HepG2 (cell line): Measurements from ENCODE around the gene CRIM1. TPM values are rescaled to one million over a fixed set of nuclear protein-coding genes. Genes with fewer than 3 reads are reported as not detected.

Experiments used
- BORCS8-MEF2B ChIP-seq: sonication (generic); formaldehyde crosslinking; IDR thresholded peaks from 2 replicates; pipeline ENCODE4 v1.8.0; 2022; ENCODE audit warnings: mild to moderate bottlenecking, missing genetic modification reagents
- MTA3 ChIP-seq: sonication (generic); formaldehyde crosslinking; IDR thresholded peaks from 2 replicates; pipeline ENCODE4 v1.4.0; 2020; ENCODE audit warnings: missing genetic modification reagents
- SOX5 ChIP-seq: IDR thresholded peaks from 2 replicates; pipeline ENCODE4 v1.6.1; 2016; ENCODE audit warnings: borderline replicate concordance
- TARDBP ChIP-seq: sonication (generic); formaldehyde crosslinking; IDR thresholded peaks from 2 replicates; pipeline ENCODE4 v1.8.0; 2022; ENCODE audit warnings: mild to moderate bottlenecking, missing genetic modification reagents
- TBP ChIP-seq: sonication (generic); formaldehyde crosslinking; IDR thresholded peaks from 2 replicates; pipeline ENCODE4 v1.5.0; 2020; ENCODE audit warnings: missing genetic modification reagents
- TBX2 ChIP-seq: sonication (generic); formaldehyde crosslinking; IDR thresholded peaks from 2 replicates; pipeline ENCODE4 v1.5.0; 2020; ENCODE audit warnings: missing genetic modification reagents, mild to moderate bottlenecking, borderline replicate concordance
- ZBTB38 ChIP-seq: sonication (generic); formaldehyde crosslinking; IDR thresholded peaks from 2 replicates; pipeline ENCODE4 v1.5.1; 2020; ENCODE audit warnings: mild to moderate bottlenecking, missing genetic modification reagents
- ZNF274 ChIP-seq: sonication (generic); formaldehyde crosslinking; IDR thresholded peaks from 2 replicates; pipeline ENCODE4 v1.5.1; 2020; ENCODE audit warnings: mild to moderate bottlenecking, missing genetic modification reagents
- ZNF34 ChIP-seq: sonication (generic); formaldehyde crosslinking; IDR thresholded peaks from 2 replicates; pipeline ENCODE4 v1.4.0; 2020; ENCODE audit warnings: mild to moderate bottlenecking, missing genetic modification reagents, borderline replicate concordance
- ZNF766 ChIP-seq: sonication (generic); formaldehyde crosslinking; IDR thresholded peaks from 2 replicates; pipeline ENCODE4 v1.5.0; 2020; ENCODE audit warnings: missing genetic modification reagents, borderline replicate concordance
- ZNF781 ChIP-seq: sonication (generic); formaldehyde crosslinking; IDR thresholded peaks from 2 replicates; pipeline ENCODE4 v1.5.1; 2020; ENCODE audit warnings: borderline replicate concordance, mild to moderate bottlenecking, missing genetic modification reagents; ENCODE audit errors: not compliant biosample characterization
- polyA plus RNA-seq, 8 experiments: library from polyadenylated mRNA; depleted of rRNA in 3 of 8; stranded (reverse) in 7 of 8; unstranded in 1 of 8; fragments of >200 nt; fragmentation: Illumina TruSeq in 4 of 8; extraction: Trizol in 4 of 8; gene quantifications; 2 replicates each; pipeline versions ENCODE4 v1.2.1 to v1.2.3, GENCODE V29; 2011 to 2016; ENCODE audit warnings: low read depth in 4 of 8, missing spikeins in 1 of 8, mixed read lengths in 1 of 8; ENCODE audit not compliant: insufficient read depth in 1 of 8
- total RNA-seq, 5 experiments: library from RNA; depleted of rRNA; stranded (reverse); fragments of >200 nt; fragmentation: Illumina TruSeq; extraction: Trizol; gene quantifications; 2 replicates each; pipeline ENCODE4 v1.2.3, GENCODE V29; 2016; ENCODE audit warnings: low read depth in 1 of 5
- TF ChIP-seq, protein P1 (sequence below): sonication (generic); formaldehyde crosslinking; IDR thresholded peaks from 2 replicates; pipeline ENCODE4 v1.4.0; 2020; ENCODE audit warnings: mild to moderate bottlenecking, missing genetic modification reagents, borderline replicate concordance
- TF ChIP-seq, protein P2 (sequence below): sonication (generic); formaldehyde crosslinking; IDR thresholded peaks from 2 replicates; pipeline ENCODE4 v1.4.0; 2020; ENCODE audit warnings: missing genetic modification reagents
- TF ChIP-seq, protein P3 (sequence below): sonication (generic); formaldehyde crosslinking; IDR thresholded peaks from 2 replicates; pipeline ENCODE4 v1.4.0; 2020; ENCODE audit warnings: missing genetic modification reagents, borderline replicate concordance

CRIM1 gene
- total and polyA plus RNA-seq, 2 of the 13 experiments (the other 11 are each of a cell fraction or from before 2014, with no cell fraction given): 39.1 to 69.9 TPM

GRCh38 chr2:36356990-36357846, 1.6 kb downstream of the CRIM1 start (continued):
- TF ChIP-seq ZNF274 (CRISPR knock-in tag): no peak
- TF ChIP-seq ZBTB38 (CRISPR knock-in tag): peak; percentile 82
- no peak for TF ChIP-seq ZNF781 (CRISPR knock-in tag)
- TF ChIP-seq ZNF34 (CRISPR knock-in tag): 0 out of 2 replicates have a peak, but pooled peaks have one; percentile 50
- no peak for TF ChIP-seq MTA3 (CRISPR knock-in tag)
- TF ChIP-seq, protein P1, sequence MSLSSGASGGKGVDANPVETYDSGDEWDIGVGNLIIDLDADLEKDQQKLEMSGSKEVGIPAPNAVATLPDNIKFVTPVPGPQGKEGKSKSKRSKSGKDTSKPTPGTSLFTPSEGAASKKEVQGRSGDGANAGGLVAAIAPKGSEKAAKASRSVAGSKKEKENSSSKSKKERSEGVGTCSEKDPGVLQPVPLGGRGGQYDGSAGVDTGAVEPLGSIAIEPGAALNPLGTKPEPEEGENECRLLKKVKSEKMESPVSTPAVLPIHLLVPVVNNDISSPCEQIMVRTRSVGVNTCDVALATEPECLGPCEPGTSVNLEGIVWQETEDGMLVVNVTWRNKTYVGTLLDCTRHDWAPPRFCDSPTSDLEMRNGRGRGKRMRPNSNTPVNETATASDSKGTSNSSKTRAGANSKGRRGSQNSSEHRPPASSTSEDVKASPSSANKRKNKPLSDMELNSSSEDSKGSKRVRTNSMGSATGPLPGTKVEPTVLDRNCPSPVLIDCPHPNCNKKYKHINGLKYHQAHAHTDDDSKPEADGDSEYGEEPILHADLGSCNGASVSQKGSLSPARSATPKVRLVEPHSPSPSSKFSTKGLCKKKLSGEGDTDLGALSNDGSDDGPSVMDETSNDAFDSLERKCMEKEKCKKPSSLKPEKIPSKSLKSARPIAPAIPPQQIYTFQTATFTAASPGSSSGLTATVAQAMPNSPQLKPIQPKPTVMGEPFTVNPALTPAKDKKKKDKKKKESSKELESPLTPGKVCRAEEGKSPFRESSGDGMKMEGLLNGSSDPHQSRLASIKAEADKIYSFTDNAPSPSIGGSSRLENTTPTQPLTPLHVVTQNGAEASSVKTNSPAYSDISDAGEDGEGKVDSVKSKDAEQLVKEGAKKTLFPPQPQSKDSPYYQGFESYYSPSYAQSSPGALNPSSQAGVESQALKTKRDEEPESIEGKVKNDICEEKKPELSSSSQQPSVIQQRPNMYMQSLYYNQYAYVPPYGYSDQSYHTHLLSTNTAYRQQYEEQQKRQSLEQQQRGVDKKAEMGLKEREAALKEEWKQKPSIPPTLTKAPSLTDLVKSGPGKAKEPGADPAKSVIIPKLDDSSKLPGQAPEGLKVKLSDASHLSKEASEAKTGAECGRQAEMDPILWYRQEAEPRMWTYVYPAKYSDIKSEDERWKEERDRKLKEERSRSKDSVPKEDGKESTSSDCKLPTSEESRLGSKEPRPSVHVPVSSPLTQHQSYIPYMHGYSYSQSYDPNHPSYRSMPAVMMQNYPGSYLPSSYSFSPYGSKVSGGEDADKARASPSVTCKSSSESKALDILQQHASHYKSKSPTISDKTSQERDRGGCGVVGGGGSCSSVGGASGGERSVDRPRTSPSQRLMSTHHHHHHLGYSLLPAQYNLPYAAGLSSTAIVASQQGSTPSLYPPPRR (CRISPR knock-in tag): peak; percentile 40; the same call in 1 of the 2 replicates
- TF ChIP-seq, protein P2, sequence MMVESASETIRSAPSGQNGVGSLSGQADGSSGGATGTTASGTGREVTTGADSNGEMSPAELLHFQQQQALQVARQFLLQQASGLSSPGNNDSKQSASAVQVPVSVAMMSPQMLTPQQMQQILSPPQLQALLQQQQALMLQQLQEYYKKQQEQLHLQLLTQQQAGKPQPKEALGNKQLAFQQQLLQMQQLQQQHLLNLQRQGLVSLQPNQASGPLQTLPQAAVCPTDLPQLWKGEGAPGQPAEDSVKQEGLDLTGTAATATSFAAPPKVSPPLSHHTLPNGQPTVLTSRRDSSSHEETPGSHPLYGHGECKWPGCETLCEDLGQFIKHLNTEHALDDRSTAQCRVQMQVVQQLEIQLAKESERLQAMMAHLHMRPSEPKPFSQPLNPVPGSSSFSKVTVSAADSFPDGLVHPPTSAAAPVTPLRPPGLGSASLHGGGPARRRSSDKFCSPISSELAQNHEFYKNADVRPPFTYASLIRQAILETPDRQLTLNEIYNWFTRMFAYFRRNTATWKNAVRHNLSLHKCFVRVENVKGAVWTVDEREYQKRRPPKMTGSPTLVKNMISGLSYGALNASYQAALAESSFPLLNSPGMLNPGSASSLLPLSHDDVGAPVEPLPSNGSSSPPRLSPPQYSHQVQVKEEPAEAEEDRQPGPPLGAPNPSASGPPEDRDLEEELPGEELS (CRISPR knock-in tag): 0 out of 2 replicates have a peak, but pooled peaks have one; percentile 17
- TF ChIP-seq SOX5 (CRISPR knock-in tag): peak; percentile 38; the same call in 1 of the 2 replicates
- peak; percentile 13; the same call in 1 of the 2 replicates for TF ChIP-seq BORCS8-MEF2B (CRISPR knock-in tag)
- TF ChIP-seq TBX2 (CRISPR knock-in tag): peak; percentile 44; the same call in 1 of the 2 replicates
- TF ChIP-seq, protein P3, sequence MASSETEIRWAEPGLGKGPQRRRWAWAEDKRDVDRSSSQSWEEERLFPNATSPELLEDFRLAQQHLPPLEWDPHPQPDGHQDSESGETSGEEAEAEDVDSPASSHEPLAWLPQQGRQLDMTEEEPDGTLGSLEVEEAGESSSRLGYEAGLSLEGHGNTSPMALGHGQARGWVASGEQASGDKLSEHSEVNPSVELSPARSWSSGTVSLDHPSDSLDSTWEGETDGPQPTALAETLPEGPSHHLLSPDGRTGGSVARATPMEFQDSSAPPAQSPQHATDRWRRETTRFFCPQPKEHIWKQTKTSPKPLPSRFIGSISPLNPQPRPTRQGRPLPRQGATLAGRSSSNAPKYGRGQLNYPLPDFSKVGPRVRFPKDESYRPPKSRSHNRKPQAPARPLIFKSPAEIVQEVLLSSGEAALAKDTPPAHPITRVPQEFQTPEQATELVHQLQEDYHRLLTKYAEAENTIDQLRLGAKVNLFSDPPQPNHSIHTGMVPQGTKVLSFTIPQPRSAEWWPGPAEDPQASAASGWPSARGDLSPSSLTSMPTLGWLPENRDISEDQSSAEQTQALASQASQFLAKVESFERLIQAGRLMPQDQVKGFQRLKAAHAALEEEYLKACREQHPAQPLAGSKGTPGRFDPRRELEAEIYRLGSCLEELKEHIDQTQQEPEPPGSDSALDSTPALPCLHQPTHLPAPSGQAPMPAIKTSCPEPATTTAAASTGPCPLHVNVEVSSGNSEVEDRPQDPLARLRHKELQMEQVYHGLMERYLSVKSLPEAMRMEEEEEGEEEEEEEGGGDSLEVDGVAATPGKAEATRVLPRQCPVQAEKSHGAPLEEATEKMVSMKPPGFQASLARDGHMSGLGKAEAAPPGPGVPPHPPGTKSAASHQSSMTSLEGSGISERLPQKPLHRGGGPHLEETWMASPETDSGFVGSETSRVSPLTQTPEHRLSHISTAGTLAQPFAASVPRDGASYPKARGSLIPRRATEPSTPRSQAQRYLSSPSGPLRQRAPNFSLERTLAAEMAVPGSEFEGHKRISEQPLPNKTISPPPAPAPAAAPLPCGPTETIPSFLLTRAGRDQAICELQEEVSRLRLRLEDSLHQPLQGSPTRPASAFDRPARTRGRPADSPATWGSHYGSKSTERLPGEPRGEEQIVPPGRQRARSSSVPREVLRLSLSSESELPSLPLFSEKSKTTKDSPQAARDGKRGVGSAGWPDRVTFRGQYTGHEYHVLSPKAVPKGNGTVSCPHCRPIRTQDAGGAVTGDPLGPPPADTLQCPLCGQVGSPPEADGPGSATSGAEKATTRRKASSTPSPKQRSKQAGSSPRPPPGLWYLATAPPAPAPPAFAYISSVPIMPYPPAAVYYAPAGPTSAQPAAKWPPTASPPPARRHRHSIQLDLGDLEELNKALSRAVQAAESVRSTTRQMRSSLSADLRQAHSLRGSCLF: no peak
- TF ChIP-seq TARDBP (CRISPR knock-in tag): peak; percentile 60; the same call in 1 of the 2 replicates
- peak; percentile 27; the same call in 1 of the 2 replicates for TF ChIP-seq ZNF766 (CRISPR knock-in tag)
- no peak for TF ChIP-seq TBP (CRISPR knock-in tag)
